Endothelial cell (in vitro differentiated cells): ENCODE data around the gene ZNF438. TPM values are rescaled to one million over a fixed set of nuclear protein-coding genes. Genes with fewer than 3 reads are reported as not detected.
"Not testable (repeated sequence)": the region's sequence is repeated elsewhere in the genome, so short reads cannot be mapped to it uniquely, and the experiment has no call there.

Experiments
- DNase-seq: peaks from one replicate; pipeline ENCODE4 v3.0.0; 2021; ENCODE audit warnings: low spot score
- H3K27ac Mint-ChIP-seq: one replicate; pipeline ENCODE4 v1.8.0; 2021; ENCODE audit warnings: mixed read lengths, inconsistent platforms; ENCODE audit not compliant: unreplicated experiment
- H3K27me3 Mint-ChIP-seq: one replicate; pipeline ENCODE4 v1.8.0; 2021; ENCODE audit warnings: mild to moderate bottlenecking, moderate library complexity, mixed read lengths, inconsistent platforms; ENCODE audit not compliant: unreplicated experiment
- H3K36me3 Mint-ChIP-seq: one replicate; pipeline ENCODE4 v1.8.0; 2021; ENCODE audit warnings: mild to moderate bottlenecking, low read depth, mixed read lengths, inconsistent platforms; ENCODE audit not compliant: unreplicated experiment
- H3K4me1 Mint-ChIP-seq: one replicate; pipeline ENCODE4 v1.8.0; 2021; ENCODE audit warnings: mild to moderate bottlenecking, mixed read lengths, inconsistent platforms; ENCODE audit not compliant: unreplicated experiment
- H3K4me3 Mint-ChIP-seq: one replicate; pipeline ENCODE4 v1.8.0; 2021; ENCODE audit warnings: mild to moderate bottlenecking, mixed read lengths, inconsistent platforms; ENCODE audit not compliant: unreplicated experiment
- H3K9me3 Mint-ChIP-seq: one replicate; pipeline ENCODE4 v1.8.0; 2021; ENCODE audit warnings: mixed read lengths, inconsistent platforms; ENCODE audit not compliant: unreplicated experiment
- total RNA-seq: library from RNA; stranded (reverse); fragmentation: NEBNext Ultra II Directional; extraction: Animal tissue kit (Norgen Biotek cat#: 25700); gene quantifications from one replicate; pipeline ENCODE4 v1.2.1, GENCODE V29; 2021; ENCODE audit not compliant: unreplicated experiment
- TF ChIP-seq, protein P1 (sequence below): fragments of 200-600 bp; sonication (generic); IDR thresholded peaks from one replicate; pipeline ENCODE4 v1.5.0; 2021; ENCODE audit warnings: antibody characterized with exemption; ENCODE audit not compliant: unreplicated experiment

ZNF438 gene
- total RNA-seq, 1 donor from 2014 or later, result 4.3 TPM

- TF ChIP-seq, protein P1, sequence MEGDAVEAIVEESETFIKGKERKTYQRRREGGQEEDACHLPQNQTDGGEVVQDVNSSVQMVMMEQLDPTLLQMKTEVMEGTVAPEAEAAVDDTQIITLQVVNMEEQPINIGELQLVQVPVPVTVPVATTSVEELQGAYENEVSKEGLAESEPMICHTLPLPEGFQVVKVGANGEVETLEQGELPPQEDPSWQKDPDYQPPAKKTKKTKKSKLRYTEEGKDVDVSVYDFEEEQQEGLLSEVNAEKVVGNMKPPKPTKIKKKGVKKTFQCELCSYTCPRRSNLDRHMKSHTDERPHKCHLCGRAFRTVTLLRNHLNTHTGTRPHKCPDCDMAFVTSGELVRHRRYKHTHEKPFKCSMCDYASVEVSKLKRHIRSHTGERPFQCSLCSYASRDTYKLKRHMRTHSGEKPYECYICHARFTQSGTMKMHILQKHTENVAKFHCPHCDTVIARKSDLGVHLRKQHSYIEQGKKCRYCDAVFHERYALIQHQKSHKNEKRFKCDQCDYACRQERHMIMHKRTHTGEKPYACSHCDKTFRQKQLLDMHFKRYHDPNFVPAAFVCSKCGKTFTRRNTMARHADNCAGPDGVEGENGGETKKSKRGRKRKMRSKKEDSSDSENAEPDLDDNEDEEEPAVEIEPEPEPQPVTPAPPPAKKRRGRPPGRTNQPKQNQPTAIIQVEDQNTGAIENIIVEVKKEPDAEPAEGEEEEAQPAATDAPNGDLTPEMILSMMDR, result no peak
- no peaks in the 10 kb centered on the region for H3K9me3 Mint-ChIP-seq
- no peak for DNase-seq
- no peaks in the 10 kb centered on the region for H3K27me3 Mint-ChIP-seq
- no peaks in the 10 kb centered on the region for H3K4me1 Mint-ChIP-seq
- no peaks in the 10 kb centered on the region for H3K36me3 Mint-ChIP-seq
- no peak overlapping the region for H3K27ac Mint-ChIP-seq
- no peak overlapping the region for H3K4me3 Mint-ChIP-seq
Observed at GRCh38 chr10:30803892-30804322, 227.8 kb downstream of the ZNF438 start.

DNA sequence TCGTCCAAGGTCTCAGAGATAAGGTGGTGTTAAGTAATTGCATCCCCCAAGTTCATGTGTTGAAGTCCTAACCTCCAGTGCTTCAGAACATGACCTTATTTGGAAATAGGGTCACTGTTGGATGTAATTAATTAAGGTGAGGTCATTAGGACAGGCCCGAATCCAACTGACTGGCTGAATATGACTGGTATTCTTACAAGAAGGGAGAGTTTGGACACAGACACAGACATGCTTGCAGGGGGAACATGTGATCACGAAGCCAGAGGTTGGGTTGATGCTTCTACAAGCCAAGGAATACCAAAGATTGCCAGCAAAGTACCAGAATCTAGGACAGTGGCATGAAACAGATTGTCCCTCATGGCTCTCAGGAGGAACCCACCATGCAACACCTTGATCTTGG lies 228.6 kb downstream of the ZNF438 start:
- DNase-seq, result no peak
- Mint-ChIP-seq H3K27ac (no peak overlapping the region), H3K4me3 (no peak overlapping the region), H3K9me3 (no peaks in the 10 kb centered on the region), H3K4me1 (no peaks in the 10 kb centered on the region), H3K27me3 (no peaks in the 10 kb centered on the region), H3K36me3 (no peaks in the 10 kb centered on the region)
- TF ChIP-seq, protein P1, result no peak

- Mint-ChIP-seq H3K4me1 (no peaks in the 10 kb centered on the region), H3K27ac (no peak overlapping the region), H3K9me3 (no peaks in the 10 kb centered on the region), H3K4me3 (no peak overlapping the region), H3K27me3 (peaks cover 4% of the 10 kb centered on the region), H3K36me3 (no peaks in the 10 kb centered on the region)
- TF ChIP-seq, protein P1, result no peak
- DNase-seq, result no peak
Observed at GRCh38 chr10:30800368-30800767, 231.3 kb downstream of the ZNF438 start.

DNA sequence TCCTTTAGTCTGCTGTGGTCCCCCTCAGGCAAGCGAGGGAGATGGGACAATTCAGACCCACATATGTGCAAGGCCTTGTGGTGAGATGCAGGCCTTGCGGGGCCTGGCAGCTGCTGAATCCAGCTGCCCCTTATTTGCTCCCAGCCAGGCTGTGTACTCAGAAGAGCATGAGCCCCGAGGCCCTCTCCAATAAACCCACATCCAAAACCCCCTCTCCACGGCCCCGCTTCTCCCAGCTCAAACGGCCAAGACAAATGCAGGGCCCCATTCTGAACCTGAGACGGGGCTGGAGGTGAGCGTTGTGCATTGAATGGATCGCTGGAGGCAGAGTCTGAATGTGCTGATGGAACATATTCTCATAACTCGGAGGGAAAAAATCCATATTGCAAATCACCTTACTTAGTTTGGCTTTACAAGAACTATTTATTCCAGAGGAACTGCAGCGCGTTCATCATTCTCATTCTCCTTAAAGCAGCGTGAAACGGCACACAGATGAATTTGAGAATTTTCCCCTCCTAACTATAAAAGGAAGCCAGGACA lies 232.9 kb downstream of the ZNF438 start:
- no peaks in the 10 kb centered on the region for H3K36me3 Mint-ChIP-seq
- no peak overlapping the region for H3K27ac Mint-ChIP-seq
- TF ChIP-seq, protein P1, result no peak
- no peak overlapping the region for H3K4me3 Mint-ChIP-seq
- H3K4me1 Mint-ChIP-seq, result no peaks in the 10 kb centered on the region
- no peak for DNase-seq
- H3K9me3 Mint-ChIP-seq, result no peaks in the 10 kb centered on the region
- peaks cover 4% of the 10 kb centered on the region for H3K27me3 Mint-ChIP-seq

DNA sequence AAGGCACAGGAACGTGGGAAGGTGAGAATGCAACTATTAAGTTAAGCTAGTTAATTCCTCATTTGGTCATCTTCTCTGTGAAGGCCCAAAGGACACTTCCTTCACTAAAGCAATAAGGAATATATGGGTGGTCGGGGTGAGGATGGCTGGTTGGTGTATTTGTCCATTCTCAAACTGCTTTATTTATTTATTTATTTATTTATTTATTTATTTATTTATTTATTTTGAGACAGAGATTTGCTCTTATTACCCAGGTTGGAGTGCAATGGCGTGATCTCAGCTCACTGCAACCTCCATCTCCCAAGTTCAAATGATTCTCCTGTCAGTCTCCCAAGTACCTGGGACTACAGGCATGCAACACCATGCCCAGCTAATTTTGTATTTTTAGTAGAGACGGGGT lies 236.6 kb downstream of the ZNF438 start:
- H3K9me3 Mint-ChIP-seq, H3K36me3 Mint-ChIP-seq, DNase-seq, H3K4me3 Mint-ChIP-seq, H3K27ac Mint-ChIP-seq, H3K27me3 Mint-ChIP-seq: not testable (repeated sequence)
- H3K4me1 Mint-ChIP-seq, result peaks cover 12% of the 10 kb centered on the region
